ENCODE measurements around the gene TRAF1.

DNA sequence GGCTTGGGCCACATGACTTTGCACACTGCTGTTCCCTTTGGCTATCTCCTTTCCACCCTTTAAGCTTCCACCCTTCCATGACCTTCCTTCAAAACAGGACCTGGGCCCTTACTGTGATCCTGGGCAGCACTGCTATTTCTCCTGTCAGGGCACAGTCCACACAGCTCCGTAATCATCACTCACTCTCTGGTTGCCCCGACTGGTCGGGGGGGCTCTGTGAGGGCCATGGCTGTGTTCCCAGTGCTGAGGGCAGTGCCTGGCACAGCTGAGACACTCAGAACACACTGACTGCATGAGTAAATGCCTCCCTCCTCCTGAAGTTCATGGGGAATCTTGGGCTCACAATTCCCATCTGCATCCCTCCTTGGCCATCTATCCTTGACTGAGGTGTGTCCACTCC is 12.2 kb downstream of the TRAF1 start:
- TF ChIP-seq, protein P1, sequence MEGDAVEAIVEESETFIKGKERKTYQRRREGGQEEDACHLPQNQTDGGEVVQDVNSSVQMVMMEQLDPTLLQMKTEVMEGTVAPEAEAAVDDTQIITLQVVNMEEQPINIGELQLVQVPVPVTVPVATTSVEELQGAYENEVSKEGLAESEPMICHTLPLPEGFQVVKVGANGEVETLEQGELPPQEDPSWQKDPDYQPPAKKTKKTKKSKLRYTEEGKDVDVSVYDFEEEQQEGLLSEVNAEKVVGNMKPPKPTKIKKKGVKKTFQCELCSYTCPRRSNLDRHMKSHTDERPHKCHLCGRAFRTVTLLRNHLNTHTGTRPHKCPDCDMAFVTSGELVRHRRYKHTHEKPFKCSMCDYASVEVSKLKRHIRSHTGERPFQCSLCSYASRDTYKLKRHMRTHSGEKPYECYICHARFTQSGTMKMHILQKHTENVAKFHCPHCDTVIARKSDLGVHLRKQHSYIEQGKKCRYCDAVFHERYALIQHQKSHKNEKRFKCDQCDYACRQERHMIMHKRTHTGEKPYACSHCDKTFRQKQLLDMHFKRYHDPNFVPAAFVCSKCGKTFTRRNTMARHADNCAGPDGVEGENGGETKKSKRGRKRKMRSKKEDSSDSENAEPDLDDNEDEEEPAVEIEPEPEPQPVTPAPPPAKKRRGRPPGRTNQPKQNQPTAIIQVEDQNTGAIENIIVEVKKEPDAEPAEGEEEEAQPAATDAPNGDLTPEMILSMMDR (IDR thresholded peaks at IDR 0.05) = no peak
- no peak for TF ChIP-seq POLR2A (IDR thresholded peaks at IDR 0.05)

Measured in Peyer's patch (tissue), 4 donors.